ENCODE data around the gene ANXA6.

Gene ANXA6

GRCh38 chr5:151058301-151058700 lies 99.3 kb downstream of the ANXA6 start:
- DNase-seq, result no peak

GRCh38 chr5:151056379-151057325 lies 100.9 kb downstream of the ANXA6 start:
- no peak for DNase-seq

GRCh38 chr5:151055336-151055735 lies 102.2 kb downstream of the ANXA6 start:
- DNase-seq, result no peak

GRCh38 chr5:151054709-151055108 lies 102.9 kb downstream of the ANXA6 start:
- no peak for DNase-seq

- no peak for DNase-seq
Observed at GRCh38 chr5:151053796-151054462, 103.7 kb downstream of the ANXA6 start.

GRCh38 chr5:151052836-151053235 lies 104.7 kb downstream of the ANXA6 start:
- no peak for DNase-seq

- DNase-seq, result no peak
Observed at GRCh38 chr5:151051931-151052608, 105.5 kb downstream of the ANXA6 start.

- no peak for DNase-seq
Observed at GRCh38 chr5:151051066-151051930, 106.3 kb downstream of the ANXA6 start.
